Type B pancreatic cell (in vitro differentiated cells): ENCODE results near the gene KCNK16. TPM values are rescaled to one million over a fixed set of nuclear protein-coding genes. Genes with fewer than 3 reads are reported as not detected.

Experiments
- DNase-seq: peaks from one replicate; pipeline ENCODE4 v3.0.0; 2021; ENCODE audit warnings: mixed read lengths; ENCODE audit not compliant: unreplicated experiment; ENCODE audit errors: extremely low spot score
- H3K27ac Mint-ChIP-seq: 2 replicates; pipeline ENCODE4 v1.8.0; 2021; ENCODE audit warnings: mild to moderate bottlenecking, mixed read lengths
- H3K27me3 Mint-ChIP-seq: 2 replicates; pipeline ENCODE4 v1.8.0; 2021; ENCODE audit warnings: mixed read lengths
- H3K36me3 Mint-ChIP-seq: 2 replicates; pipeline ENCODE4 v1.8.0; 2021; ENCODE audit warnings: mixed read lengths
- H3K4me1 Mint-ChIP-seq: one replicate; pipeline ENCODE4 v1.8.0; 2021; ENCODE audit warnings: mixed read lengths; ENCODE audit not compliant: unreplicated experiment
- H3K4me3 Mint-ChIP-seq: 2 replicates; pipeline ENCODE4 v1.8.0; 2021; ENCODE audit warnings: mild to moderate bottlenecking, mixed read lengths
- H3K9me3 Mint-ChIP-seq: 2 replicates; pipeline ENCODE4 v1.8.0; 2021; ENCODE audit warnings: mixed read lengths
- long read RNA-seq: library from polyadenylated mRNA; unstranded; transcript quantifications from one replicate; pipeline ENCODE4 v2.0.0, GENCODE V29; 2020
- total RNA-seq: library from RNA; stranded (reverse); gene quantifications from 2 replicates; pipeline ENCODE4 v1.2.1, GENCODE V29; 2021; ENCODE audit warnings: low replicate concordance
- TF ChIP-seq, protein P1 (sequence below): fragments of 200-600 bp; sonication (generic); conservative IDR thresholded peaks from 2 replicates; pipeline ENCODE4 v1.5.0; 2021; ENCODE audit warnings: antibody characterized with exemption, mild to moderate bottlenecking

KCNK16 gene
- total RNA-seq: 22.6 and 41.1 TPM in 2 replicates
- long read RNA-seq, transcript KCNK16-203 (5 exons, 1,272 nt): minor isoform, 6 of 50 reads
- long read RNA-seq, transcript KCNK16-204 (5 exons, 981 nt): major isoform, 25 of 50 reads
- long read RNA-seq, partial matches to known transcripts: 6 of 50 reads
- long read RNA-seq, other reads (novel, unspliced or antisense): 10 of 50 reads

DNA sequence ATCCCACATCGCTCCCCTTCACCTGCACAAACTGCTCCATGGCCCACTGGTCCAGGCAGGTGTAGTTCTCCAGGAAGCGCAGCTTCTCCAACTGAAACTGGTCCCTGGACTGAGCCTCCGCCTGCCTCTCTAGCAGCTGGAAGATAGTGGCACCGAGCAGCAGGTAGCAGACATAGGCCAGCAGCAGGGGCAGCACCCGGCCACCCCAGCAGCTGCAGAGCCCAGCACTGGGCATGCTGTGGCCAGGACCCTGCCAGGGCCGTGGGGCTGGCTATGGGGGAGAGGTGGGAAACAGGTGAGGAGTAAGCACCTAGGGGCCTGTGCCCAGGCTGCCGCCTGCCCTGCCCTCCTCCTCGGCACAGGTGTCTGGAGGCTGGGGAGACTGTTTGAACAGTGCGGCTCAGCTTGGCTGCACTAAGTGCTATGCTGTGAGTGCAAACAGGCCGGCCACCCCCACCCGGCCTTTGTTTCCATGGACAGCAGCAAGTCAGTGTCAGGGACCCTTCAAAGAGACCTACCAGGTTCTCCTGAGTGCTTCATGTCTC, at the start of gene KCNK16:
KCNK16 (minus strand) TSS at position 397 of the 545 bp plus-strand sequence; CDS start at position 235, 162 bp downstream.
- Mint-ChIP-seq H3K9me3 (no peaks in the 10 kb centered on the region), H3K27me3 (peaks cover 25% of the 10 kb centered on the region), H3K4me3 (peak within 1 kb of the TSS; percentile 48), H3K27ac (peak within 1 kb of the TSS; percentile 21), H3K36me3 (no peaks in the 10 kb centered on the region), H3K4me1 (peaks cover under 1% of the 10 kb centered on the region)
- TF ChIP-seq, protein P1, sequence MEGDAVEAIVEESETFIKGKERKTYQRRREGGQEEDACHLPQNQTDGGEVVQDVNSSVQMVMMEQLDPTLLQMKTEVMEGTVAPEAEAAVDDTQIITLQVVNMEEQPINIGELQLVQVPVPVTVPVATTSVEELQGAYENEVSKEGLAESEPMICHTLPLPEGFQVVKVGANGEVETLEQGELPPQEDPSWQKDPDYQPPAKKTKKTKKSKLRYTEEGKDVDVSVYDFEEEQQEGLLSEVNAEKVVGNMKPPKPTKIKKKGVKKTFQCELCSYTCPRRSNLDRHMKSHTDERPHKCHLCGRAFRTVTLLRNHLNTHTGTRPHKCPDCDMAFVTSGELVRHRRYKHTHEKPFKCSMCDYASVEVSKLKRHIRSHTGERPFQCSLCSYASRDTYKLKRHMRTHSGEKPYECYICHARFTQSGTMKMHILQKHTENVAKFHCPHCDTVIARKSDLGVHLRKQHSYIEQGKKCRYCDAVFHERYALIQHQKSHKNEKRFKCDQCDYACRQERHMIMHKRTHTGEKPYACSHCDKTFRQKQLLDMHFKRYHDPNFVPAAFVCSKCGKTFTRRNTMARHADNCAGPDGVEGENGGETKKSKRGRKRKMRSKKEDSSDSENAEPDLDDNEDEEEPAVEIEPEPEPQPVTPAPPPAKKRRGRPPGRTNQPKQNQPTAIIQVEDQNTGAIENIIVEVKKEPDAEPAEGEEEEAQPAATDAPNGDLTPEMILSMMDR: no peak
- DNase-seq: no peak

DNA sequence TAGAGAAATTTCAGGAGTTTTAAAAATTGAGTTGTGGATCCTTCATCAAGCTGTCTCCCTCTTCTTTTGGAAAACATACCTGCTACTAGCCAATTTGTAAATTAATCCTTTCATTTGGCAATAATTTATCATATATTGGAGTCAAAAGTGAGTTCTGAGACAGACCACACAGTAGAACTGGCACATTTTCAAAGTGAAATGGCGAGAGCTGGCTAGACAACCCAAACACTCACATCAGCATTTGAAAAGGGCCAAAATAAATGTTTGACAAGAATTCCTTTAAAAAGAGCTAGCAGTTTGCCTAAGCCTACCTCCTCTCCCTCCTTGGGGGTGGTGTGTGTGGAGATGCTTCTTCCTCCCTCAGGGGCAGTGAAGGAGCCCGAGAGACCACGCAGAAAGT, 47.9 kb upstream of the KCNK16 start:
- Mint-ChIP-seq H3K36me3 (no peaks in the 10 kb centered on the region), H3K27ac (no peak overlapping the region), H3K27me3 (peaks cover 6% of the 10 kb centered on the region), H3K9me3 (no peaks in the 10 kb centered on the region), H3K4me1 (peaks cover 17% of the 10 kb centered on the region), H3K4me3 (no peak overlapping the region)
- TF ChIP-seq, protein P1: no peak
- DNase-seq: no peak

DNA sequence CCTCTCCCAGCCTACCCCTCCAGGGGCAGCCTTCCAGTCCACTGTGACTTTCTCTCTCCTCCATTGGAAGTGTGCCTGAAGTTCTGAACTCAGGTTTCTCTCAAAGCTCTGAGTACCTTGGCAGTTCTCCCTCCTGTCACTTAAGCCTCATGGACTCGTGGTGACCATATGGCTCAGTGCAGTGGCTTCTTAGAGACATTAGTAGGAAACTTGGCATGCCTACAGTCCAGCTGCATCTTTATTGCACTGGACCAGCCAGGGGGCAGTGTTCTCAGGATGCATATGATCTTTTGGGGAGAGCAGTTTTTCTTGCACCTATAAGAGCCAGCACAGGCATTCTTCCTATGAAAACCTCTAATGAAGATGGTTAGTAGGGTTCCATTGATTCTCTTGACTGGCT, 47.5 kb upstream of the KCNK16 start:
- H3K27ac Mint-ChIP-seq: no peak overlapping the region
- no peak overlapping the region for H3K4me3 Mint-ChIP-seq
- H3K27me3 Mint-ChIP-seq: peaks cover 8% of the 10 kb centered on the region
- H3K4me1 Mint-ChIP-seq: peaks cover 17% of the 10 kb centered on the region
- no peaks in the 10 kb centered on the region for H3K36me3 Mint-ChIP-seq
- TF ChIP-seq, protein P1: no peak
- H3K9me3 Mint-ChIP-seq: no peaks in the 10 kb centered on the region
- no peak for DNase-seq

DNA sequence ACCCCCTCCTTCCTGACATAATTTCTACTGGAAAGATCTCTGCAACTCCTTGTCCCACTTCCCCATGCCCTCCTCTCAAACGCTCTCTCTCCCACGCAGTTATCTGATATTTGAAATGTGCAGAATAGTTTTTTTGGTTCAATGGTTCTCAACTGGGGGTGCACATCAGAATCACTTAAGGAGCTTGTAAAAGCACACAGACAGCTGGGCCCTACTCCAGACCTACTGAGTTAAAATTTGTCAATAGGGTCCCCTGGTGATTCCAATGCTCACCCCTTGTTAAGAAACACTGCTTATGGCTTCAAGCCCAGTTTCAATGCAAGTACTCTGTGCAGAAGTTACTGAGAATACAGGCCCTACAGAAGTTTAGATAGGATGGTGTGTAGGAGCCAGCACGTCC, 45.2 kb upstream of the KCNK16 start:
- TF ChIP-seq, protein P1: no peak
- Mint-ChIP-seq H3K4me3 (no peak overlapping the region), H3K27ac (no peak overlapping the region), H3K4me1 (peaks cover 17% of the 10 kb centered on the region), H3K27me3 (peaks cover 6% of the 10 kb centered on the region), H3K9me3 (no peaks in the 10 kb centered on the region), H3K36me3 (no peaks in the 10 kb centered on the region)
- no peak for DNase-seq

DNA sequence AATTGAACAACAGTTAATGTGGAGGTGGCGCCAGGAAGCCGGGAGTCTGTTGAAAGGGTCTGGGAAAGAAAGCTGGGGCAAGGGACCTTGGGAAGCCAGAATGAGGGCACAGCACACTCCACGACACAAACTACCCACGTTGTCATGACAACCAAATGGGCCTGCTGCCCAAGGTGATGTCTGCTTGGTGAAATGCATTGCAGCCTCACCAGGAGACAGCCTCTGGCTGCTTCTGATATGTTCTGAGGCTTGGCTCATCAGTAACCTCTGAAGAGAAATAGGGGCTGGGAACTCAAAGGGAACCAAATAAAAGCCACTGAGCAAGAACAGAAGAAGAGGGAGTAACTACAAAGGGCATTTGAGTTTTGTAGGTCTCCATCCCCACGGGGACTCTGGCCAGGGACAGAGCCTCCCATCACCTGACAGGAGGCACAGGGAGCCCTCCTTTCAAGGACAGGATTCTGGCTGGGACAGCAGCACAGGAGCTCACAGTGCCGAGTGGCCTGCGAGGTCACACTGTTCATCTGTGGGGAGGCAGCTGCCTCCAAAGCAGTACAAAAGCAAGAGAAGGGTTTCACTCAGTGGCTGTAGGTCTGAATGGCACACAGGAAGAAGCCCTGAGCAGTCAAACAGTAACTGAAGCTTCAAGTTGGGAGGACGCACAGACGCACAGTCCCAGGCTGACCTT, 44.6 kb upstream of the KCNK16 start:
- Mint-ChIP-seq H3K9me3 (no peaks in the 10 kb centered on the region), H3K4me3 (no peak overlapping the region), H3K27me3 (peaks cover 6% of the 10 kb centered on the region), H3K4me1 (peaks cover 22% of the 10 kb centered on the region), H3K36me3 (no peaks in the 10 kb centered on the region), H3K27ac (no peak overlapping the region)
- no peak for DNase-seq
- TF ChIP-seq, protein P1: no peak
